ENCODE data around the gene CEP170B. TPM values are rescaled to one million over a fixed set of nuclear protein-coding genes. Genes with fewer than 3 reads are reported as not detected.

The CEP170B gene
- total and polyA plus RNA-seq, 2 of the 8 experiments (the other 6 are each of a cell fraction or from before 2014, with no cell fraction given) = 9.1 to 33.8 TPM

DNA sequence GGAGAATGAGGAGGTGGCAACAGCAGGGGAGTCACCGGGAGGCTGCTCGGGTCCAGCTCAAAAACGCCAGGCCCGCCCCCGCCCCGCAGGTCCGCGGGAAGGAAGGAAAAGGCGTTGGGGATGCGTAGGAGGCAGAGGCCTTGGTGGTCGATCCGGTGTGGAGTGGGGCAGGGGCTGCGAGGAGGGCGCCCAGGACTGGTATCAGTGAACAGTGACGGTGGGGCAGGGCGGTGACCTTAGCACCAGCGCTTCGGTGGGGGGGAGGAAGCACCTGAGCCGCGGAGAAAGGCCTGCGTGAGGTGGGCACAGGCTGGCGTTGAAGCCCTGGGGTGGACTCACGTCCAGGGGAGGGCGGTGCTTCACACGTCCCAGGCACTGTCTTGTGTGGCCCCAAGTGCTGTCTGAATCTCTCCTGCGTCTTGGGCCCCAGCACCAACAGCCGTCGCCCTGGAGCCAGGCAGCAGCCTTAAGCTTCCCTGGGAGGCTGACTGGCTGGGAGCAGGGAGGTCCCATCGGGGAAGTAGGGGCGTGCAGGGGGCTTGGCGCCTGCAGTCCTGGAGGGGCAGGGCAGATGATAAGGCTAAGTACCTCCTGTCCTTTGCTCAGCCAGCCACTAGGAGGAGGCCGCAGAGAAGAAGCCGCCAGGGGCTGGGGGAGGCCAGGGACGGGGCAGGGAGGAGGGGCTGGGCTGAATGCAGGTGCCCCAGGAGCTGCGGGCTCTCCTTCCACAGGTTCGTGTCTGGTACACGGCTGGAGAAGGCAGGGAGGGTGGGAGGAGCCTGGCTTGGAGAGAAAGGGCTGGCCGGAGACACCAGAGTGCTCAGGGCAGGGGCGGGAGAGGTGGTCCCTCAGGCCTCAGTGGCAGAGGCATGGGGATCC, 37.7 kb upstream of the CEP170B start:
- peak; percentile 58 to 89 for DNase-seq (ENCODE audit: low read depth in 1 of 2, low spot score in 2 of 2)
- peaks cover 0 to 26% (median 19%) of the 10 kb centered on the region in 4 experiments; a peak in 6 of 7 replicates for H3K27me3 ChIP-seq (replicated peaks in 1 of 4; ENCODE audit: control insufficient read depth in 3 of 4, extremely low read depth in 1 of 4, insufficient read depth in 3 of 4, low read length in 3 of 4)
- H3K79me1 ChIP-seq (ENCODE audit: low read depth, low read length) = no peaks in the 10 kb centered on the region
- H4K20me1 ChIP-seq (replicated peaks in 1 of 2; ENCODE audit: control insufficient read depth in 1 of 2, insufficient read depth in 2 of 2, low read length in 2 of 2) = peaks cover 0 to 8% of the 10 kb centered on the region in 2 experiments
- H3K4me3 ChIP-seq (ENCODE audit: extremely low read depth in 1 of 4, insufficient read depth in 2 of 4, low read depth in 3 of 4, low read length in 4 of 4) = peak overlapping the region; percentile 25 to 57 (median 38)
- H3K23ac ChIP-seq (ENCODE audit: insufficient read length) = no peak overlapping the region
- H2BK120ac ChIP-seq (replicated peaks; ENCODE audit: low read depth, low read length) = no peak overlapping the region
- H3K23me2 ChIP-seq (ENCODE audit: low read depth, low read length) = peaks cover 21% of the 10 kb centered on the region; the same call in 1 of the 2 replicates
- no peak overlapping the region for H3K9ac ChIP-seq (replicated peaks in 1 of 4; ENCODE audit: extremely low read depth in 1 of 4, low read depth in 3 of 4, low read length in 3 of 4)
- H2BK15ac ChIP-seq (ENCODE audit: low read length) = peak overlapping the region; percentile 61; the same call in 1 of the 2 replicates
- H4K8ac ChIP-seq (ENCODE audit: extremely low read depth, insufficient read depth, low read length) = peak overlapping the region; percentile 71; the same call in 1 of the 2 replicates
- H3K4ac ChIP-seq (replicated peaks; ENCODE audit: insufficient read length, low read depth, low read length) = no peak overlapping the region
- no peaks in the 10 kb centered on the region for H3K79me2 ChIP-seq (ENCODE audit: control insufficient read depth in 1 of 2, insufficient read depth in 2 of 2, low read length in 2 of 2)
- no peak overlapping the region for H2AK5ac ChIP-seq (ENCODE audit: low read depth, low read length)
- FAIRE-seq = peak; percentile 57
- no peak overlapping the region for H3K14ac ChIP-seq (ENCODE audit: insufficient read length)
- peak overlapping the region; percentile 65 to 75 for H3K4me2 ChIP-seq (ENCODE audit: insufficient read depth in 1 of 2, low read depth in 2 of 2, low read length in 2 of 2)
- H3K9me3 ChIP-seq (ENCODE audit: insufficient read depth in 2 of 2, low read depth in 1 of 2, low read length in 1 of 2) = no peaks in the 10 kb centered on the region
- H2AFZ ChIP-seq (ENCODE audit: low read length) = no peak overlapping the region
- no peak overlapping the region for H4K91ac ChIP-seq (replicated peaks; ENCODE audit: insufficient read length, low read length)
- no peaks in the 10 kb centered on the region for H3K36me3 ChIP-seq (ENCODE audit: control insufficient read depth in 2 of 4, insufficient read depth in 4 of 4, low read length in 3 of 4)
- H4K5ac ChIP-seq (ENCODE audit: insufficient read length, low read depth, low read length) = no peak overlapping the region
- POLR2A ChIA-PET (ENCODE audit: partially characterized antibody) = interaction anchor here (0.8 to 3.3 kb wide), 8 partner anchors 13 to 75 kb away, joined by 3 to 15 read pairs (median 6); partner anchors contain the start of genes CEP170B and SIVA1
- H3K4me1 ChIP-seq (replicated peaks in 1 of 4; ENCODE audit: control insufficient read depth in 3 of 4, insufficient read depth in 4 of 4, low read length in 3 of 4) = peaks cover 0 to 7% (median 5%) of the 10 kb centered on the region in 4 experiments; a peak in 4 of 7 replicates
- no peak overlapping the region for H3K56ac ChIP-seq (replicated peaks; ENCODE audit: insufficient read length, low read depth, low read length)
- 0 out of 2 replicates have a peak overlapping the region, but pooled peaks have one; percentile 24 for H2BK5ac ChIP-seq (ENCODE audit: low read depth, low read length)
- peak overlapping the region; percentile 39; the same call in 1 of the 2 replicates for H2BK12ac ChIP-seq (ENCODE audit: low read depth, low read length)
- H3K27ac ChIP-seq (ENCODE audit: low read depth, low read length) = no peak overlapping the region
- no peak overlapping the region; the same call in 1 of the 2 replicates for H2BK20ac ChIP-seq (ENCODE audit: low read length)
- CTCF ChIA-PET (ENCODE audit: partially characterized antibody) = interaction anchor here (0.6 to 4.1 kb wide), 35 partner anchors 9 to 690 kb away, joined by 3 to 40 read pairs (median 4); partner anchors contain the start of genes CEP170B and SIVA1
- H3K18ac ChIP-seq (ENCODE audit: extremely low read depth, low read length) = no peak overlapping the region; the same call in none of the 2 replicates
- WGBS, 2 experiments (ENCODE audit: extremely low coverage in 1 of 2, insufficient coverage in 1 of 2, insufficient read length in 1 of 2, insufficient replicate concordance in 2 of 2, low coverage in 1 of 2, low lambda C conversion rate in 2 of 2, missing lambda C conversion rate in 1 of 2) = 3% methylated on average over 28 of the region's 39 CpGs; no CpG with 5 or more reads in 1 of the 2 experiments
- TF ChIP-seq SIN3A (conservative IDR thresholded peaks at IDR 0.05 in 1 of 2, IDR thresholded peaks at IDR 0.05 in 1 of 2; ENCODE audit: low read depth in 1 of 2, low read length in 2 of 2) (0 out of 4 replicates have a peak, but pooled peaks of 1 of the 2 experiments have one; percentile 55), RAD21 (IDR thresholded peaks at IDR 0.05 in 1 of 2, conservative IDR thresholded peaks at IDR 0.05 in 1 of 2; ENCODE audit: low read depth in 2 of 2, low read length in 2 of 2) (peak; percentile 70 to 79), RBBP5 (IDR thresholded peaks at IDR 0.05; ENCODE audit: borderline replicate concordance, low read depth, low read length) (no peak), GABPA (IDR thresholded peaks at IDR 0.05; ENCODE audit: borderline replicate concordance, insufficient read depth, low read length) (no peak; the same call in 1 of the 2 replicates), CREB1 (IDR thresholded peaks at IDR 0.05) (0 out of 2 replicates have a peak, but pooled peaks have one; percentile 22)
- TF ChIP-seq, protein P1, sequence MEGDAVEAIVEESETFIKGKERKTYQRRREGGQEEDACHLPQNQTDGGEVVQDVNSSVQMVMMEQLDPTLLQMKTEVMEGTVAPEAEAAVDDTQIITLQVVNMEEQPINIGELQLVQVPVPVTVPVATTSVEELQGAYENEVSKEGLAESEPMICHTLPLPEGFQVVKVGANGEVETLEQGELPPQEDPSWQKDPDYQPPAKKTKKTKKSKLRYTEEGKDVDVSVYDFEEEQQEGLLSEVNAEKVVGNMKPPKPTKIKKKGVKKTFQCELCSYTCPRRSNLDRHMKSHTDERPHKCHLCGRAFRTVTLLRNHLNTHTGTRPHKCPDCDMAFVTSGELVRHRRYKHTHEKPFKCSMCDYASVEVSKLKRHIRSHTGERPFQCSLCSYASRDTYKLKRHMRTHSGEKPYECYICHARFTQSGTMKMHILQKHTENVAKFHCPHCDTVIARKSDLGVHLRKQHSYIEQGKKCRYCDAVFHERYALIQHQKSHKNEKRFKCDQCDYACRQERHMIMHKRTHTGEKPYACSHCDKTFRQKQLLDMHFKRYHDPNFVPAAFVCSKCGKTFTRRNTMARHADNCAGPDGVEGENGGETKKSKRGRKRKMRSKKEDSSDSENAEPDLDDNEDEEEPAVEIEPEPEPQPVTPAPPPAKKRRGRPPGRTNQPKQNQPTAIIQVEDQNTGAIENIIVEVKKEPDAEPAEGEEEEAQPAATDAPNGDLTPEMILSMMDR (IDR thresholded peaks at IDR 0.05; ENCODE audit: control extremely low read depth in 1 of 3, insufficient read depth in 1 of 3, low read depth in 1 of 3, low read length in 3 of 3) = peak; percentile 77 to 91 (median 81)

Data from H1 (cell line).